ENCODE data around the gene ABLIM1. TPM values are rescaled to one million over a fixed set of nuclear protein-coding genes. Genes with fewer than 3 reads are reported as not detected.

ABLIM1 gene
- total RNA-seq, 1 experiment from 2014 or later, result 79.3 TPM

DNA sequence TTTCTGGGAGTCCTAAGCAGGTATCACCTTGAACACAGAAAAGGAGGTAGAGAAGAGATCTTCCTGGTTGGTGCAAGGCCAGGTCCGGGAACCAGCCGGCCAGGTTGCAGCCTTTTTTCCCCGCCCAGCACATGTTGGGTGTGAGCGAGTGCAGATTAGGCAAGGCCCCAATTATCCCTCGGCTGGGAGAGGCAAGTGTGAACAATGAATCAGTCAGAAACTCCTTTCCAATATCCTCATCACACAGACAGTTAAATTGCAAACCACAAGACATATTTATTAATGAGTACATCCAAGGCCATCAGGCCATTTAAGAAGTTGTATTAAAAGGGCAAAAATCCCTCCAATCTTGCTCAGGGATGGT is 138.8 kb downstream of the ABLIM1 start:
- peaks cover 16% of the 10 kb centered on the region for H3K36me3 Mint-ChIP-seq (ENCODE audit: insufficient read depth, unreplicated experiment)
- H3K27me3 Mint-ChIP-seq (ENCODE audit: insufficient read depth, unreplicated experiment), result no peaks in the 10 kb centered on the region
- Histone ChIP-seq H3K27me3 (replicated peaks; ENCODE audit: control insufficient read depth, insufficient read depth, low read length) (no peaks in the 10 kb centered on the region), H3K9me3 (no peaks in the 10 kb centered on the region), H3K4me1 (peaks cover 37% of the 10 kb centered on the region), H3K4me3 (ENCODE audit: low read depth, low read length) (no peak overlapping the region), H3K36me3 (ENCODE audit: control insufficient read depth, insufficient read depth, low read length) (no peaks in the 10 kb centered on the region)
- ChIA-PET CTCF (interaction anchor here (1.0 to 1.5 kb wide), 5 partner anchors 8 to 175 kb away, joined by 3 to 7 read pairs (median 5); no protein-coding TSS in a partner anchor), POLR2A (no interaction called here)
- intact Hi-C loops (cut with micrococcal nuclease; ENCODE audit: unreplicated experiment), result no loop called here
- no TSS peak for BruUV-seq (replicated peaks)
- TF ChIP-seq, protein P1, sequence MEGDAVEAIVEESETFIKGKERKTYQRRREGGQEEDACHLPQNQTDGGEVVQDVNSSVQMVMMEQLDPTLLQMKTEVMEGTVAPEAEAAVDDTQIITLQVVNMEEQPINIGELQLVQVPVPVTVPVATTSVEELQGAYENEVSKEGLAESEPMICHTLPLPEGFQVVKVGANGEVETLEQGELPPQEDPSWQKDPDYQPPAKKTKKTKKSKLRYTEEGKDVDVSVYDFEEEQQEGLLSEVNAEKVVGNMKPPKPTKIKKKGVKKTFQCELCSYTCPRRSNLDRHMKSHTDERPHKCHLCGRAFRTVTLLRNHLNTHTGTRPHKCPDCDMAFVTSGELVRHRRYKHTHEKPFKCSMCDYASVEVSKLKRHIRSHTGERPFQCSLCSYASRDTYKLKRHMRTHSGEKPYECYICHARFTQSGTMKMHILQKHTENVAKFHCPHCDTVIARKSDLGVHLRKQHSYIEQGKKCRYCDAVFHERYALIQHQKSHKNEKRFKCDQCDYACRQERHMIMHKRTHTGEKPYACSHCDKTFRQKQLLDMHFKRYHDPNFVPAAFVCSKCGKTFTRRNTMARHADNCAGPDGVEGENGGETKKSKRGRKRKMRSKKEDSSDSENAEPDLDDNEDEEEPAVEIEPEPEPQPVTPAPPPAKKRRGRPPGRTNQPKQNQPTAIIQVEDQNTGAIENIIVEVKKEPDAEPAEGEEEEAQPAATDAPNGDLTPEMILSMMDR (IDR thresholded peaks at IDR 0.05; ENCODE audit: insufficient read depth in 1 of 2, low read depth in 1 of 2, low read length in 1 of 2, severe bottlenecking in 1 of 2, unreplicated experiment in 1 of 2), result no peak
- peaks cover 35% of the 10 kb centered on the region for H3K4me1 Mint-ChIP-seq (ENCODE audit: low read depth, unreplicated experiment)
- no peak for DNase-seq
- H3K4me3 Mint-ChIP-seq (ENCODE audit: unreplicated experiment), result no peak overlapping the region
- H3K9me3 Mint-ChIP-seq (ENCODE audit: unreplicated experiment), result no peaks in the 10 kb centered on the region
- H3K27ac Mint-ChIP-seq (ENCODE audit: unreplicated experiment), result no peak overlapping the region

DNA sequence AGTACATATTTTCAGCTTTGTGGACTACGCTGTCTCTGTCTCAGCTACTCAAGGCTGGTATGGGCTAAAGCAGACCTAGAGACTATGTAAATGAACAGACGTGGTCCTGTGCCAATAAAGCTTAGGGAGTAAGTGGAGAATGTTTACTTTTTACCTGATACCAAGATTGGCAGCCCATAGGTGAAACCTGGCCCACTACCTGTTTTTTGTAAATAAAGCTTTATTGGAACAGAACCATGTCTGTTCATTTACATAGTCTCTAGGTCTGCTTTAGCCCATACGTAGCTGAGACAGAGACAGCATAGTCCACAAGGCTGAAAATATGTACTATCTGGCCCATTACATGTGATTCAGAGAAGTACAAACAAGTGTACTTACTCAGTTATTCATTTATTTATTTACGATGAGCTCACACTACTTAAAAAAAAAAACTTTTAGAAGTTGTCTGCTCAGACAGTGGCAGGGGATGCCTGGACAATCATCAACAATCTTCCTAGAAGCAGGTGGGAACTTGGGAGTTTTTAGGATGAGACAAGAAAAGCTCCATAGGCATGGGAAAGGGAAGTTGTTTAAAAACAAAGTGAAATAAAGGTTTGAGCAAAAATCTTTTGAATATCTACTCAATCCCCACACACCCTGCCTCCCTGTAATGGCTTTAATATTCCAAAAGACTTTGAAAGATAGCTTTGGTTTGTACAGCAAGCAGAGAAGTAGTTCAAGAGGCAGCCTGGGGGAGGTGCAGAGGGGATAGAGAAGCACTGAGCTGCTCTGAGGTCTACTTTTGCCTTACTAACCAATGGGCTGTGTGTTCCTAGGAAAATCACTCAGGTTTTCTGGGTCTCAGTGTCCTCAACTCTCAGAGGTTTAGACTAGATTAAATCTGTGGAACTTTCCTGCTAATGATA is 139.4 kb downstream of the ABLIM1 start:
- Mint-ChIP-seq H3K36me3 (ENCODE audit: insufficient read depth, unreplicated experiment) (peaks cover 16% of the 10 kb centered on the region), H3K27ac (ENCODE audit: unreplicated experiment) (no peak overlapping the region), H3K9me3 (ENCODE audit: unreplicated experiment) (no peaks in the 10 kb centered on the region), H3K4me1 (ENCODE audit: low read depth, unreplicated experiment) (peaks cover 35% of the 10 kb centered on the region), H3K4me3 (ENCODE audit: unreplicated experiment) (no peak overlapping the region), H3K27me3 (ENCODE audit: insufficient read depth, unreplicated experiment) (no peaks in the 10 kb centered on the region)
- Histone ChIP-seq H3K36me3 (ENCODE audit: control insufficient read depth, insufficient read depth, low read length) (no peaks in the 10 kb centered on the region), H3K9me3 (no peaks in the 10 kb centered on the region), H3K4me1 (peaks cover 37% of the 10 kb centered on the region), H3K27me3 (replicated peaks; ENCODE audit: control insufficient read depth, insufficient read depth, low read length) (no peaks in the 10 kb centered on the region), H3K4me3 (ENCODE audit: low read depth, low read length) (no peak overlapping the region)
- ChIA-PET POLR2A (no interaction called here), CTCF (interaction anchor here (1.0 to 1.5 kb wide), 4 partner anchors 8 to 176 kb away, joined by 3 to 7 read pairs (median 5); no protein-coding TSS in a partner anchor)
- no peak for DNase-seq
- TF ChIP-seq, protein P1 (IDR thresholded peaks at IDR 0.05; ENCODE audit: insufficient read depth in 1 of 2, low read depth in 1 of 2, low read length in 1 of 2, severe bottlenecking in 1 of 2, unreplicated experiment in 1 of 2), result no peak
- no TSS peak for BruUV-seq (replicated peaks)
- intact Hi-C loops (cut with micrococcal nuclease; ENCODE audit: unreplicated experiment), result no loop called here

DNA sequence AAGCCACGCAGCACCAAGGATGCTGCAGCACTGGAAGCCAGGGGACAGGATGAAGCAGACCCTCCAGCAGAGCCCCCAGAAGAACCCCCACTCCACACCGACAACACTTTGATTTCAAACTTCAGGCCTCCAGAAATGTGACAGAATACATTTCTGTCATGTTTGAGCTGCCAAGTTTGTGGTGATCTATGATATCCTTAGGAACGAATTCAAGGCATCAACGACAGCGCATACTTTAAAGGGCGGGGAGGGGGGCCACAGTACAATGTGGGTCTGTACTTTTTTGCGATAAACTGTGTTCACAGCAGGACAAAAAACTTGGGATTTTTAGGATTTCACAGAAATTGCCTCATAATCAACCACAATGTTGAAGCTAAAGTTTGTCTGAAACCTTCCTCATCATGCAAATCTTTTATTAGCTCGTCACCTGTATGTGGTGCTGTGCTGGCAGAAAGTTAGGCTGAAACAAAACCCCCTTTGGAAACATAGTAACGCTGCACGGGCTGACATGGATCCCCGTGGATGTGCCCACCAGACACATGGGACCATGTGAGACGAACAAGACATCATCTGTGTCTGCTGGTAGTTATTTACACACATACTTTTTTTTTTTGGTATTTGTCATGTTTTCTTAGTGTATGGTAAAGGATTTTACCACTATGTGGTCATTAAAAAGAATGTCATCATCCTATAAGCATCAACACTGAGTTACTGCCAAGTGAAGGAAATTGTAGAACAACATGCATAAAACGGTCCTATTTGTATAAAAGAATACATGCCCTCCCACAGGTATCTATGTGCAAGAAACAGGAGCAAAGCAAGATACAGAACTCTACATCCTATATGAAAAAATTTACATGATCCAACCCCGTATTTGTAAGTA is 140.5 kb downstream of the ABLIM1 start:
- no peak for DNase-seq
- no TSS peak for BruUV-seq (replicated peaks)
- H3K36me3 ChIP-seq (ENCODE audit: control insufficient read depth, insufficient read depth, low read length), result no peaks in the 10 kb centered on the region
- TF ChIP-seq, protein P1 (IDR thresholded peaks at IDR 0.05; ENCODE audit: insufficient read depth in 1 of 2, low read depth in 1 of 2, low read length in 1 of 2, severe bottlenecking in 1 of 2, unreplicated experiment in 1 of 2), result no peak
- ChIA-PET CTCF (interaction anchor here (1.2 to 1.5 kb wide), 2 partner anchors 9 to 46 kb away, joined by 5 to 7 read pairs; no protein-coding TSS in a partner anchor), POLR2A (no interaction called here)
- H3K4me1 Mint-ChIP-seq (ENCODE audit: low read depth, unreplicated experiment), result peaks cover 35% of the 10 kb centered on the region
- H3K36me3 Mint-ChIP-seq (ENCODE audit: insufficient read depth, unreplicated experiment), result peaks cover 16% of the 10 kb centered on the region
- H3K27me3 ChIP-seq (replicated peaks; ENCODE audit: control insufficient read depth, insufficient read depth, low read length), result no peaks in the 10 kb centered on the region
- no peak overlapping the region for H3K4me3 Mint-ChIP-seq (ENCODE audit: unreplicated experiment)
- H3K27ac Mint-ChIP-seq (ENCODE audit: unreplicated experiment), result no peak overlapping the region
- peaks cover 37% of the 10 kb centered on the region for H3K4me1 ChIP-seq
- intact Hi-C loops (cut with micrococcal nuclease; ENCODE audit: unreplicated experiment), result no loop called here
- H3K9me3 Mint-ChIP-seq (ENCODE audit: unreplicated experiment), result no peaks in the 10 kb centered on the region
- H3K27me3 Mint-ChIP-seq (ENCODE audit: insufficient read depth, unreplicated experiment), result no peaks in the 10 kb centered on the region
- H3K9me3 ChIP-seq, result no peaks in the 10 kb centered on the region
- H3K4me3 ChIP-seq (ENCODE audit: low read depth, low read length), result no peak overlapping the region
